HG03280 (cell line): ENCODE results near the gene SLC43A3.
"Not testable (repeated sequence)": the region's sequence is repeated elsewhere in the genome, so short reads cannot be mapped to it uniquely, and the experiment has no call there.

Experiments used
- ATAC-seq: cut with Tn5 transposase; IDR thresholded peaks from one replicate; pipeline ENCODE4 v1.9.1; 2021; ENCODE audit warnings: mild to moderate bottlenecking, moderate library complexity; ENCODE audit not compliant: unreplicated experiment

Gene SLC43A3

DNA sequence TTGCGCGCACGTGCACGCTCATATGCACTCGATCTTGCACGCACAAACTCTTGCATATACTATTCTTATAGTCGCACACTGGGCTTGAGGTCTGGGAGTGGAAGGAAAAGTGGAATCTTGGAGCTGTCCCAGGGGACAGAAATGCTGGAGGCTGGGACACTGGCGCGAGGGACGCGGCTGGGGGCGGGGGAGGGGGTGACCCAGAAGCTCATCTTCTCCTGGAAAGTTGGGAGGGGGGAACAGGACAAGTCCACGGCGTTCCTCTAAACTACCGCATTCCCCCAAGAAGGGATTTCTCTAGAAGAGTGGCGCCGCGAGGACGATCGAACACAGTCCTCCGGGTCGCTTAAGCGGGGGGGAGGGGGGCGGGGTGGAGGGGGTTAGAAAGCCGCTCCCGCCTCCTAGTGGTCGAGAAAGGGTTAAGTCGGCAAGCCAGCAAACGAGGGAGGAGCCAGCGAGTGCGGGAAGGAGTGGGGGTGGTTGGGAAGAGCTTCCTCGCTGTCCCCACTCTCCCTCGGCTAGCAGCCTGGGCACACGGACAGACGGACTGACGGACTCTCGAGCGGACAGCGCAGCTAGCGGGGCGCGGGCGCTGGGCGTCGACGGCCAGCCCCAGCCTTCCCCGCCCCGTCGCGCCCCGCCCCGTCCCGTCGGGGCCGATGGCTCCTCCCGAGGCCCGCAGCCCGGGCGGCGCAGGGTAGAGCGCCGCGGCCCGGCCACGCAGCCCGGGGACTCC lies 33.3 kb upstream of the SLC43A3 start, which contains the start of gene RTN4RL2:
Gene RTN4RL2 (plus strand): TSS at position 507 of the 736 bp plus-strand sequence. CDS start 338 bp downstream, outside the sequence.
- ATAC-seq, result no peak

GRCh38 chr11:57459164-57460021 lies 32.5 kb upstream of the SLC43A3 start:
- ATAC-seq, result no peak

DNA sequence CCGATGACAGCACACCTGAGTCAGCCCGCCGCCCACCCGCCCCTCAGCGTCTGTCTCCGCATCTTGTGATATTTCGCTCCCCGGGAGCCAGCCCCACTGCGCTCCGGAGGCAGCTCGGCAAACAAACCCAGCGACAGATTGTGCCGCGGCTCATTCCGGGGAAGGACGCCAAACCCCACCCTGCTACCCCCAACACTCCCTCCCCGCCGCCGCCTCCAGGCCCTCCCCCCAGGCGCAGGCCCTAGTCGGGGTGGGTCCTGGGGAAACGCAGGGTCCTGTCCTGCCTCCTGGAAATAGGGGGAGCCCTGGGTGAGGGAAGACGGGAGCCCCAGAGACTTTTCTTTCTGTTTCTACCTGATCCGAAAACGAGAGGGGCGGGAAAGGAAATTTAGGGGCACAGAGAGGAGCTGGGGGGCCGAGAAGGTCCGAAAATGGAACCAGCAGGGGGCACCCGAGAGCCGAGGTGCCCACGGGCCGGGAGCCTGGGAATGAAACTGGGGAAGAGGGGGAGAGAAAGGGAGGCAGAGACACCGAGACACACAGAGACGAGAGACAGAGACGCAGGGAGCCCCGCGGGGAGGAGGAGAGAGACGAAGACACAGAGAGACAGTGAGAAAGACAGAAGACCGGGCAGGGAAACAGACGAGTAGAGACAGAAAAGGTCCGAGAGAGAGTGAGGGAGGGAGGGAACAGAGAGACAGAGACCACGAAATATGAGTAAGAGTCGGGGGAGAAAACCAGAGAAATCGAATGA lies 31.7 kb upstream of the SLC43A3 start:
- ATAC-seq, result no peak

GRCh38 chr11:57458060-57458409 lies 31.1 kb upstream of the SLC43A3 start:
- no peak for ATAC-seq

DNA sequence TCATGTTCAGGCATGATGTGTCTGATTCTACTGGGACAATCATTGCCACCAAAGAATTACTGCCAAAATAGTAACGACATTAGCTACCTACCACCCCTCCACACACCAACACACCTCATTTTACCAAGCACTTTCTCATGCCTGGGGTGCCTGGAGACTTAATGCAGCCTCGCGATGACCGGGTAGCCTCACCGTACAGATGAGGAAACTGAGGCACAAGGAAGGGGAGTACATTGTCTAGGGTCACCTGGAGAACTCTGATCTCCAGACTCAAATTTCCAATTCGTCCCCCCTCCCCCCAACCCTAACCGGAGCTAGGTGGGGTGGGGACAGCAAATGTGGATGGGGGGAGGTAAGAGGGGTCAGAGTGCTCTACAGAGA lies 30.7 kb upstream of the SLC43A3 start:
- ATAC-seq, result peak; percentile 10

- ATAC-seq, result peak; percentile 71
Measured at GRCh38 chr11:57456960-57457642, 30.2 kb upstream of the SLC43A3 start.

DNA sequence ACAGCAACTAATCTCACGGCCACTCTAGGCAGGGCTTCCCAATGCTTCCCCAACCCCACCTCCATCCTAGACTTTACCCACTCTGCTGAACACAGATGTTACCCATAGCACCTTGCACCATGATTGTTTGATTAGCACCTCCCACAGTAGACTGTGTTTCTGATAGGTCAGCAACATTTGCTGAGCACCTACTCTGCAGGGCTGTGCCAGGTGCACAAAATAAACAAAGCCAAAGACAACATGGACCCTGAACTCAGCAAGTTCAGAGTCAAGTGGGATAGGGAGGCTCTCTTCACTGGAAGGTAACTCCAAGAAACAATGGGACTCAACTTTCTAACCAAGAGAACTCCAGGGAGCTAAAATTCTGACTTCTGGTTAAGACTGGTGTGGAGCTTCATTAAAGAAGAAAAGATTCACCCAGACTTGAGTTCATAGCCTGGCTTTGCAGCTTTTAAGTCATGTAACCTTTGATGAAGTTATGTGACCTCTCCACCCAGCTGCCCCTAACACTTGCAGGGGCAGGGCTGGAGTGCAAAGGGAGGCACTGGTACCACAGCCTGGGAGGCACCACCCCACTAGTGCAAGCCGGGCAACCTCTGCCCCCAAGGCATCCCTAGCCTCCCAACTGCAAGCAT lies 26.7 kb upstream of the SLC43A3 start:
- no peak for ATAC-seq

DNA sequence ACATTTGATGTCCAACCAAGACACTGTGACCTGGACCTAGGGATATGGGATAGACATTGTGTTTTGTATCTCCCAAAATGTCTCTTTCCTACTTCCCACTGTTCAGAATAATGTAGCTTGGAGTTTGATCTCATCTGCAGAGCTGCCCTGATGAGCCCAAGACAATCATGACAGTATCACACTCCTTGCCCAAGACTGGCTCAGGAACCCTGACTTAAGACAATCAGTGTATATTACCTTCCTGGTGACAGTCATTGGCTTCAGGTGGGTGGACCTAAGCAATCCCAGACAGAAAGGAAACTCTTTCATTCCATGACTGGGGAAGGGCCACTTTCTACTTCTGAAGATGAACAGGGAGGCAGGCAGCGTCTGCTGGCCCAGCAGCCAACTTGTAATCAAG lies 19.1 kb upstream of the SLC43A3 start:
- no peak for ATAC-seq

DNA sequence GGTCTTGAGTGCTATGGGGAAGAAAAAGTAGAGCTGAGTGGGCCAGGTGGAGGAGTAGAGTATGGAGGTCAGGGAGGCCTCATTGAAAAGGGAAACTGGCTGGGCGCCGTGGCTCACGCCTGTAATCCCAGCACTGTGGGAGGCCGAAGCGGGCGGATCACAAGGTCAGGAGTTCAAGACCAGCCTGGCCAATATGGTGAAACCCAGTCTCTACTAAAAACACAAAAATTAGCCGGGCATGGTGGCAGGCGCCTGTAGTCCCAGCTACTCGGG lies 18.1 kb upstream of the SLC43A3 start:
- ATAC-seq, result not testable (repeated sequence)

DNA sequence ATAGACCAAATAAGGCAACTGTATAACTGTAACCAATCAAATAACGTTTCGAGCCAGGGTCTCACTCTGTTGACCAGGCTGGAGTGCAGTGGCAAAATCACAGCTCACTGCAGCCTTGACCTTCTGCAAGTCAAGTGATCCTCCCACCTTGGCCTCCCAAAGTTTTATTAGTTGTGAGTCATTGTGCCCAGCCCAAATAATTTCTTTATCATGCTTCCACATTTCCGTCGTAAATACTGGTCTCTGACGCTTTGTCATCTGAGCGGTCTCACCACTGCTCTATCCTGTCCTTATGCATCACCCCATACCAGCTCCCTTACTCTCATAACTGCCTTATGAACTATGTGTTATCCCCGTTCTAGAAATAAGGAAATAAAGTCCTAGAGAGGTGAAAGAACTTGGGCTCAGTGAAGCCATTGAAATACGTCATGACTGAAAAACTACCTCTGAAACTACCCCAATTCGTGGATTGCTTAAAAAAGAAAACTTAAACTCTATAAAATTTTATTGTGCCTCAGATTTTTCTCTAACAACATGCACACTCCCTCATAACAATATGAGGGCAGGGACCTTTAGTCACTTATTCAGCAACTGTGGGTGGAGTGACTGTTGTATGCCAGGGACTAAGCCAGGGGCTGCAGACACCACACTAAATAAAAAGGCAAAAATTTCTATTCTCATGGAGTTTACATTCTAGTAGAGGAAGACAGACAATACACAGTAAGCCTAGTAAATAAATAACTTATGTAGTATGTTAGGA lies 17.6 kb upstream of the SLC43A3 start:
- ATAC-seq, result no peak

GRCh38 chr11:57440744-57441414 lies 14.0 kb upstream of the SLC43A3 start:
- ATAC-seq, result no peak

DNA sequence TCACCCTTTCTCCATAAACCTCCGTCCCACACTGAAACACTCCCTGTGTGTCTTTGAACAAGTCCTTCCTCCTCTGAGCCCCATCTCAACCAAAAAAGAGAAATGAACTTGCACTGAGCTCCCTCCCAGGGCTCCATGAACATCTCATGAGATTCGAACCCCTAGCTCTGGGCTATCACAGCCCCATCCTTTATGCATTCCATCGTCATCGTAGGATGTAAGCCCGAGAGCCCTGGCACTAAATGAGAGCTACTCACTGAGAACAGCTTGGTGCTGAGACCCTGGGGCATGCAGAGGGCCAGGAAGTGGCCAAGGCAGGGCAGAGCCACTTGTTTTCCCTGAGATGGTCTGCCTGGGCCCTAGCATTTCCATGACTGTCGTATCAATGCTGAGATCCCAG lies 12.9 kb upstream of the SLC43A3 start:
- no peak for ATAC-seq

GRCh38 chr11:57438345-57439285 lies 11.7 kb upstream of the SLC43A3 start:
- ATAC-seq, result no peak

GRCh38 chr11:57436031-57436430 lies 9.1 kb upstream of the SLC43A3 start:
- no peak for ATAC-seq

DNA sequence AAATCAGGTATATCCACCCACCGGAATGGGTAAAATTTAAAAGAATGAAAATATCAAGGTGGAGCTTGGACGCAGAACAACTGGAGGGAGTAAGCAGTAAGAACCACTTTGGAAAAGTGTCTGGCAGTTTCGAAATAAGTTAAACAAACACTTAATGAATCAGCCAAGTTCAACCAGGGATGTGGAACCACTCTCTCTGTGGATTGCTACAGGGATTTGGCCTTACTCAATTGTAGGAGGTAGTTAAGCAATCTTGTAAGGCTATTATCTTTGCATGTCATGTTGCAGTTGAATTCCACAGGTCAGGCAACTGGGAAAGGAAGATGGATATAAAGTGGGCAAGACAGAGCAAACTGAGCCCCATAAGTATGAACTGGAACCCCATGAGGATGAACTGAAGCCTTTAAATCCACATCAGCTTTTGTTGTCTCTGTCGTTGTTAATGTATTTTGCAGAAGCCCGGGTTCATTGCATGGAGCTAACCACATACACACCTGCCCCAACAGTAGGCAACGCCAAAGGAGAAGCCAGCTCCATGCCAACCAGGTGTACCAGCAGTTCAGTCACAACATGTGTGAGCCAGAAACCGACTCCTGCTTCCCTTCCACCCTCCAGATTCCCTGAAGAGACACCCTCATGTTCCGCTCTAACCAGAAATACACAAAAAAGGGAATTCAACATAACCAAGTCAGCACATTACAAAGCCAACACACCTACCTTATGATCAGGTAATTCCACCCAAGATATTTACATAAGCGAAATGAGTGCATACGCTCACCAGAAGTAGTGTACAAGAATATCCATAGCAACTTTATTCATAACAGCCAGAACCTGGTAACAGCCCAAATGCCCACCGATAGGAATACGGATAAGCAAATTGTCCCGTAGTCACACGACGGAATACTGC lies 8.0 kb upstream of the SLC43A3 start:
- no peak for ATAC-seq

- no peak for ATAC-seq
Measured at GRCh38 chr11:57432714-57433163, 5.8 kb upstream of the SLC43A3 start.

- no peak for ATAC-seq
Measured at GRCh38 chr11:57432149-57432561, 5.2 kb upstream of the SLC43A3 start.
